Right atrium auricular region (tissue), 2 donors: ENCODE results near the gene KCNA1. TPM values are rescaled to one million over a fixed set of nuclear protein-coding genes. Genes with fewer than 3 reads are reported as not detected.

Experiments used
- DNase-seq: peaks from one replicate; pipeline ENCODE4 v3.0.0-alpha.2; 2019; ENCODE audit warnings: low spot score
- H3K27ac ChIP-seq, 2 donors: fragments of 200-600 bp; sonication (generic); 1 replicate in 1 of 2; 2 replicates in 1 of 2; pipeline ENCODE4 v1.5.1; 2016 to 2019
- H3K27me3 ChIP-seq, 2 donors: fragments of 200-600 bp; sonication (generic); one replicate each; pipeline versions ENCODE4 v1.5.1 to v1.6.0; 2017 to 2019
- H3K36me3 ChIP-seq: fragments of 200-600 bp; sonication (generic); one replicate; pipeline ENCODE4 v1.5.1; 2016
- H3K4me1 ChIP-seq, 2 donors: fragments of 200-600 bp; sonication (generic); one replicate each; pipeline versions ENCODE4 v1.5.1 to v1.6.0; 2017 to 2019
- H3K4me3 ChIP-seq, 2 donors: fragments of 200-600 bp; sonication (generic); 1 replicate in 1 of 2; 2 replicates in 1 of 2; pipeline ENCODE4 v1.5.1; 2017 to 2019; ENCODE audit warnings: mild to moderate bottlenecking in 1 of 2, moderate library complexity in 1 of 2
- H3K9me3 ChIP-seq, 2 donors: fragments of 200-600 bp; sonication (generic); one replicate each; pipeline ENCODE4 v1.5.1; 2019
- CTCF ChIP-seq, 2 donors: fragments of 200-600 bp; sonication (generic); IDR thresholded peaks; one replicate each; pipeline ENCODE4 v1.5.1; 2019; ENCODE audit warnings: antibody characterized with exemption in 2 of 2
- total RNA-seq, 2 donors: library from RNA; depleted of rRNA; stranded (reverse); fragments of >200 nt; gene quantifications; one replicate each; pipeline ENCODE4 v1.1.0, GENCODE V29; 2016

KCNA1 gene
- total RNA-seq, 2 donors from 2014 or later: not detected

GRCh38 chr12:4914720-4915119, 5.0 kb downstream of the KCNA1 start:
- Histone ChIP-seq H3K36me3 (no peaks in the 10 kb centered on the region), H3K4me1 (peaks cover 0 to 16% of the 10 kb centered on the region in 2 donors), H3K27ac (no peak overlapping the region), H3K4me3 (no peak overlapping the region), H3K27me3 (peaks cover 18% of the 10 kb centered on the region in 2 donors), H3K9me3 (no peaks in the 10 kb centered on the region)
- no peak for DNase-seq
- no peak for TF ChIP-seq CTCF (IDR thresholded peaks at IDR 0.05)

- no peak for TF ChIP-seq CTCF (IDR thresholded peaks at IDR 0.05)
- H3K27ac ChIP-seq: no peak overlapping the region
- H3K4me1 ChIP-seq: peaks cover 0 to 6% of the 10 kb centered on the region in 2 donors
- H3K36me3 ChIP-seq: no peaks in the 10 kb centered on the region
- H3K27me3 ChIP-seq: peaks cover 8 to 9% of the 10 kb centered on the region in 2 donors
- no peaks in the 10 kb centered on the region for H3K9me3 ChIP-seq
- no peak for DNase-seq
- H3K4me3 ChIP-seq: no peak overlapping the region
Measured at GRCh38 chr12:4915752-4916151, 6.0 kb downstream of the KCNA1 start.

- Histone ChIP-seq H3K27ac (no peak overlapping the region), H3K4me3 (no peak overlapping the region), H3K9me3 (no peaks in the 10 kb centered on the region), H3K36me3 (no peaks in the 10 kb centered on the region), H3K27me3 (no peaks in the 10 kb centered on the region), H3K4me1 (no peaks in the 10 kb centered on the region)
- no peak for TF ChIP-seq CTCF (IDR thresholded peaks at IDR 0.05)
- DNase-seq: no peak
Measured at GRCh38 chr12:4918950-4919660, 9.4 kb downstream of the KCNA1 start.

GRCh38 chr12:4932576-4932975, 22.9 kb downstream of the KCNA1 start:
- TF ChIP-seq CTCF (IDR thresholded peaks at IDR 0.05): no peak
- H3K36me3 ChIP-seq: no peaks in the 10 kb centered on the region
- no peak overlapping the region for H3K27ac ChIP-seq
- no peak for DNase-seq
- H3K27me3 ChIP-seq: no peaks in the 10 kb centered on the region
- H3K4me3 ChIP-seq: no peak overlapping the region
- no peaks in the 10 kb centered on the region for H3K9me3 ChIP-seq
- no peaks in the 10 kb centered on the region for H3K4me1 ChIP-seq

- TF ChIP-seq CTCF (IDR thresholded peaks at IDR 0.05): no peak
- Histone ChIP-seq H3K27me3 (no peaks in the 10 kb centered on the region), H3K4me1 (no peaks in the 10 kb centered on the region), H3K4me3 (no peak overlapping the region), H3K27ac (no peak overlapping the region), H3K36me3 (no peaks in the 10 kb centered on the region), H3K9me3 (no peaks in the 10 kb centered on the region)
- no peak for DNase-seq
Measured at GRCh38 chr12:4933411-4933810, 23.7 kb downstream of the KCNA1 start.
